H1 (cell line): ENCODE data around the gene AP1M1. TPM values are rescaled to one million over a fixed set of nuclear protein-coding genes. Genes with fewer than 3 reads are reported as not detected.

Experiments
- CTCF ChIA-PET: fragments of 300-600 bp; sonication (Branson Sonifier 250); formaldehyde crosslinking; loops from one replicate; lab custom pipeline; 2021; ENCODE audit not compliant: partially characterized antibody; lab: Charles Lee
- POLR2A ChIA-PET: fragments of 300-600 bp; sonication (Branson Sonifier 250); formaldehyde crosslinking; loops from one replicate; lab custom pipeline; 2021; ENCODE audit warnings: inconsistent platforms; ENCODE audit not compliant: partially characterized antibody; lab: Charles Lee
- DNase-seq, 2 experiments: peaks; one replicate each; pipeline versions ENCODE4 v3.0.0 to v3.0.0-alpha.2; 2010 to 2022; ENCODE audit warnings: low spot score in 2 of 2, low read depth in 1 of 2, mixed read lengths in 1 of 2
- FAIRE-seq: peaks from 2 replicates; lab custom pipeline; 2011; peaks lifted over from hg19 to GRCh38; lab: Jason Lieb, UNC
- H2AFZ ChIP-seq: 2 replicates; pipeline ENCODE4 v1.8.1; 2012; ENCODE audit warnings: low read length, inconsistent platforms
- H2AK5ac ChIP-seq: 2 replicates; pipeline ENCODE4 v1.6.1; 2013; ENCODE audit warnings: low read depth, low read length
- H2BK120ac ChIP-seq: replicated peaks from 2 replicates; pipeline ENCODE3; 2013; ENCODE audit warnings: low read depth, low read length, inconsistent platforms
- H2BK12ac ChIP-seq: 2 replicates; pipeline ENCODE4 v1.6.1; 2013; ENCODE audit warnings: low read depth, low read length
- H2BK15ac ChIP-seq: 2 replicates; pipeline ENCODE4 v1.6.1; 2013; ENCODE audit warnings: low read length
- H2BK20ac ChIP-seq: 2 replicates; pipeline ENCODE4 v1.6.1; 2013; ENCODE audit warnings: low read length
- H2BK5ac ChIP-seq: 2 replicates; pipeline ENCODE4 v1.6.1; 2013; ENCODE audit warnings: low read depth, low read length
- H3K14ac ChIP-seq: 2 replicates; pipeline ENCODE4 v1.6.1; 2013; ENCODE audit warnings: inconsistent platforms; ENCODE audit not compliant: insufficient read length
- H3K18ac ChIP-seq: 2 replicates; pipeline ENCODE4 v1.6.1; 2013; ENCODE audit warnings: low read length; ENCODE audit errors: extremely low read depth
- H3K23ac ChIP-seq: 2 replicates; pipeline ENCODE4 v1.6.1; 2013; ENCODE audit warnings: inconsistent platforms; ENCODE audit not compliant: insufficient read length
- H3K23me2 ChIP-seq: 2 replicates; pipeline ENCODE4 v1.6.1; 2013; ENCODE audit warnings: low read depth, low read length
- H3K27ac ChIP-seq: 2 replicates; pipeline ENCODE4 v1.6.1; 2011; ENCODE audit warnings: low read depth, low read length, inconsistent platforms
- H3K27me3 ChIP-seq, 4 experiments: replicated peaks in 1 of 4; 1 replicate in 1 of 4; 2 replicates in 3 of 4; pipeline versions ENCODE4 v1.6.1 to v1.8.1; 2011 to 2013; ENCODE audit warnings: low read length in 3 of 4, mild to moderate bottlenecking in 3 of 4, inconsistent platforms in 2 of 4, mixed read lengths in 2 of 4, moderate library complexity in 1 of 4; ENCODE audit not compliant: control insufficient read depth in 3 of 4, insufficient read depth in 3 of 4; ENCODE audit errors: extremely low read depth in 1 of 4
- H3K36me3 ChIP-seq, 4 experiments: 2 replicates each; pipeline versions ENCODE4 v1.6.1 to v1.8.1; 2011 to 2013; ENCODE audit warnings: mild to moderate bottlenecking in 4 of 4, low read length in 3 of 4, moderate library complexity in 2 of 4, control low read depth in 1 of 4, inconsistent platforms in 1 of 4; ENCODE audit not compliant: insufficient read depth in 4 of 4, control insufficient read depth in 2 of 4
- H3K4ac ChIP-seq: replicated peaks from 2 replicates; pipeline ENCODE3; 2013; ENCODE audit warnings: low read length, low read depth, mixed read lengths, inconsistent platforms; ENCODE audit not compliant: insufficient read length
- H3K4me1 ChIP-seq, 4 experiments: replicated peaks in 1 of 4; 1 replicate in 1 of 4; 2 replicates in 3 of 4; pipeline versions ENCODE4 v1.6.1 to v1.8.1; 2011 to 2013; ENCODE audit warnings: low read length in 3 of 4, inconsistent platforms in 2 of 4, mixed read lengths in 1 of 4; ENCODE audit not compliant: insufficient read depth in 4 of 4, control insufficient read depth in 3 of 4
- H3K4me2 ChIP-seq, 2 experiments: 2 replicates each; pipeline versions ENCODE4 v1.6.1 to v1.8.1; 2011 to 2013; ENCODE audit warnings: low read depth in 2 of 2, low read length in 2 of 2, control low read depth in 1 of 2, inconsistent platforms in 1 of 2, mild to moderate bottlenecking in 1 of 2; ENCODE audit not compliant: insufficient read depth in 1 of 2
- H3K4me3 ChIP-seq, 4 experiments: fragments of 200-600, 300-600 bp in 1 of 4; sonication (generic), shearing (Covaris generic), sonication (Bioruptor Twin) in 1 of 4; 2 replicates each; pipeline versions ENCODE4 v1.5.1 to v1.8.1; 2011 to 2016; ENCODE audit warnings: low read length in 4 of 4, low read depth in 3 of 4, control low read depth in 2 of 4, inconsistent platforms in 2 of 4, mild to moderate bottlenecking in 2 of 4, mixed read lengths in 1 of 4, moderate library complexity in 1 of 4; ENCODE audit not compliant: insufficient read depth in 2 of 4; ENCODE audit errors: extremely low read depth in 1 of 4
- H3K56ac ChIP-seq: replicated peaks from 2 replicates; pipeline ENCODE3; 2013; ENCODE audit warnings: low read depth, mild to moderate bottlenecking, mixed read lengths, low read length, inconsistent platforms; ENCODE audit not compliant: insufficient read length
- H3K79me1 ChIP-seq: 2 replicates; pipeline ENCODE4 v1.6.1; 2013; ENCODE audit warnings: low read depth, low read length, control low read depth
- H3K79me2 ChIP-seq, 2 experiments: 2 replicates each; pipeline versions ENCODE4 v1.6.1 to v1.8.1; 2012 to 2013; ENCODE audit warnings: low read length in 2 of 2, mild to moderate bottlenecking in 2 of 2, inconsistent platforms in 1 of 2; ENCODE audit not compliant: insufficient read depth in 2 of 2, control insufficient read depth in 1 of 2
- H3K9ac ChIP-seq, 4 experiments: replicated peaks in 1 of 4; 1 replicate in 1 of 4; 2 replicates in 3 of 4; pipeline versions ENCODE4 v1.6.1 to v1.8.1; 2011 to 2013; ENCODE audit warnings: low read depth in 3 of 4, low read length in 3 of 4, control low read depth in 2 of 4, mild to moderate bottlenecking in 2 of 4, moderate library complexity in 2 of 4, inconsistent platforms in 1 of 4; ENCODE audit errors: extremely low read depth in 1 of 4
- H3K9me3 ChIP-seq, 2 experiments: 2 replicates each; pipeline versions ENCODE4 v1.6.1 to v1.8.1; 2012 to 2013; ENCODE audit warnings: mild to moderate bottlenecking in 2 of 2, moderate library complexity in 2 of 2, control low read depth in 1 of 2, inconsistent platforms in 1 of 2, low read depth in 1 of 2, low read length in 1 of 2, mixed read lengths in 1 of 2; ENCODE audit not compliant: insufficient read depth in 2 of 2
- H4K20me1 ChIP-seq, 2 experiments: replicated peaks in 1 of 2; 2 replicates each; pipeline versions ENCODE3 to v1.8.1; 2011 to 2013; ENCODE audit warnings: inconsistent platforms in 2 of 2, low read length in 2 of 2, mild to moderate bottlenecking in 1 of 2; ENCODE audit not compliant: insufficient read depth in 2 of 2, control insufficient read depth in 1 of 2
- H4K5ac ChIP-seq: 2 replicates; pipeline ENCODE4 v1.6.1; 2013; ENCODE audit warnings: low read length, low read depth, mixed read lengths, inconsistent platforms; ENCODE audit not compliant: insufficient read length
- H4K8ac ChIP-seq: 2 replicates; pipeline ENCODE4 v1.8.0; 2013; ENCODE audit warnings: mild to moderate bottlenecking, moderate library complexity, low read length, inconsistent platforms; ENCODE audit not compliant: insufficient read depth; ENCODE audit errors: extremely low read depth
- H4K91ac ChIP-seq: replicated peaks from 2 replicates; pipeline ENCODE3; 2013; ENCODE audit warnings: low read length, mixed read lengths, inconsistent platforms; ENCODE audit not compliant: insufficient read length
- CHD2 ChIP-seq: IDR thresholded peaks from 2 replicates; pipeline ENCODE4 v1.6.1; 2012; ENCODE audit warnings: low read length, improper control_type of control experiment
- FOSL1 ChIP-seq: IDR thresholded peaks from 2 replicates; pipeline ENCODE4 v1.6.1; 2011; ENCODE audit warnings: mild to moderate bottlenecking, low read depth, low read length, moderate library complexity; ENCODE audit not compliant: insufficient read depth
- NRF1 ChIP-seq: IDR thresholded peaks from 2 replicates; pipeline ENCODE4 v1.6.1; 2011; ENCODE audit warnings: mild to moderate bottlenecking, low read depth, low read length, improper control_type of control experiment
- WGBS, 2 experiments: shearing (Covaris generic) in 1 of 2; methylation state at CpG; one replicate each; pipeline versions ENCODE4 v1.1.6 to v1.1.7; 2013 to 2015; ENCODE audit warnings: low lambda C conversion rate in 2 of 2, mixed read lengths in 2 of 2, inconsistent platforms in 1 of 2, low coverage in 1 of 2, missing lambda C conversion rate in 1 of 2; ENCODE audit not compliant: insufficient replicate concordance in 2 of 2, insufficient coverage in 1 of 2, insufficient read length in 1 of 2; ENCODE audit errors: extremely low coverage in 1 of 2, missing lambda C conversion rate in 1 of 2; 5-methylcytosine and 5-hydroxymethylcytosine counted together
- polyA plus RNA-seq, 7 experiments: library from polyadenylated mRNA; depleted of rRNA in 3 of 7; stranded (reverse) in 5 of 7; unstranded in 2 of 7; fragments of >200 nt in 5 of 7; fragments of 200-250 nt in 2 of 7; gene quantifications; 1 replicate in 5 of 7; 2 replicates in 1 of 7; 4 replicates in 1 of 7; pipeline versions ENCODE4 v1.2.1 to v1.2.3, GENCODE V29; 2011 to 2013; ENCODE audit warnings: missing spikeins in 2 of 7, mixed read lengths in 2 of 7
- total RNA-seq: library from RNA; stranded (reverse); fragmentation: NEBNext Ultra II Directional; extraction: Animal tissue kit (Norgen Biotek cat#: 25700); gene quantifications from 2 replicates; pipeline ENCODE4 v1.2.1, GENCODE V29; 2021

AP1M1 gene
- total and polyA plus RNA-seq, 2 of the 8 experiments (the other 6 are each of a cell fraction or from before 2014, with no cell fraction given), result 30.9 to 37.5 TPM

DNA sequence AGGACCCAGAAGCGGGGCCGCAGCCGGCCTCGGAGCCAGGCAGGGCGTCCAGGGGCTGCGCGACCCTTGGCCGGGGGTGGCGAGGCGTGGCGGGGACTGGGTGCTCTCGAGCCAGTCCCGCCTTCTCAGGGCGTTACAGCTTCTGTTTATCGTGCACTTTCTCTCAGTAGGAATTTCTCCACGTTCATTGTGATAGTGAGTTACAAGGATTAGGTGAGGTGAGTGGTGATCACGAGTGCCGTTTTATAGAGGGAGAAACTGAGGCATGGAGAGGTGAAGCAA is 600 bp downstream of the AP1M1 start:
- Histone ChIP-seq H2AK5ac (no peak overlapping the region), H3K27me3 (no peaks in the 10 kb centered on the region), H2BK12ac (no peak overlapping the region), H3K56ac (no peak overlapping the region), H2BK20ac (no peak overlapping the region), H3K4ac (no peak overlapping the region), H4K91ac (no peak overlapping the region), H4K20me1 (peaks cover 0 to 8% of the 10 kb centered on the region in 2 experiments), H3K14ac (no peak overlapping the region), H3K23ac (no peak overlapping the region), H3K4me1 (no peaks in the 10 kb centered on the region; a peak in 1 of 7 replicates), H3K18ac (no peak overlapping the region), H3K4me3 (peak overlapping the region; percentile 73 to 92 (median 81)), H3K4me2 (peak overlapping the region; percentile 56 to 81), H3K36me3 (no peaks in the 10 kb centered on the region), H3K27ac (no peak overlapping the region; the same call in 1 of the 2 replicates), H3K79me1 (peaks cover 6% of the 10 kb centered on the region), H4K8ac (no peak overlapping the region), H2AFZ (no peak overlapping the region), H3K23me2 (peaks cover 8% of the 10 kb centered on the region; the same call in 1 of the 2 replicates), H2BK5ac (no peak overlapping the region), H4K5ac (no peak overlapping the region), H2BK120ac (no peak overlapping the region), H3K79me2 (peaks cover 0 to 6% of the 10 kb centered on the region in 2 experiments; a peak in 1 of 4 replicates), H3K9ac (peak overlapping the region in 3 of 4 experiments; percentile 28 to 66 (median 31); a peak in 5 of 7 replicates), H3K9me3 (no peaks in the 10 kb centered on the region), H2BK15ac (no peak overlapping the region)
- no peak for DNase-seq
- ChIA-PET POLR2A (interaction anchor here (1.2 to 3.3 kb wide), 2 partner anchors 13 to 122 kb away, joined by 4 to 25 read pairs; partner anchors contain the start of genes FAM32A and TPM4), CTCF (interaction anchor here (0.6 kb wide), 2 partner anchors 11 to 90 kb away, joined by 3 to 5 read pairs; no protein-coding TSS in a partner anchor)
- FAIRE-seq, result no peak
- WGBS, 2 experiments, result 7% methylated on average over 18 of the region's 18 CpGs; no CpG with 5 or more reads in 1 of the 2 experiments
- no peak for TF ChIP-seq CHD2
- no peak for TF ChIP-seq NRF1
- no peak for TF ChIP-seq FOSL1
